Stimulated activated CD8-positive, alpha-beta memory T cell treated with anti-CD3 and anti-CD28 coated beads, Interleukin-15, amount 100 ng/mL, for 48 hours (primary cell): ENCODE data around the gene NUDT14.

ENCODE experiments used
- DNase-seq, 2 donors: peaks; one replicate each; pipeline ENCODE4 v3.0.0-alpha.2; 2020; ENCODE audit warnings: low read depth in 2 of 2

The NUDT14 gene

GRCh38 chr14:105146976-105147635, 34.0 kb downstream of the NUDT14 start:
- DNase-seq, result no peak

- DNase-seq, result no peak
Measured at GRCh38 chr14:105146181-105146975, 34.7 kb downstream of the NUDT14 start.

GRCh38 chr14:105145381-105146180, 35.5 kb downstream of the NUDT14 start:
- no peak for DNase-seq

GRCh38 chr14:105144666-105145380, 36.3 kb downstream of the NUDT14 start:
- no peak for DNase-seq

- no peak for DNase-seq
Measured at GRCh38 chr14:105144026-105144665, 37.0 kb downstream of the NUDT14 start.

- DNase-seq, result no peak
Measured at GRCh38 chr14:105143451-105144025, 37.6 kb downstream of the NUDT14 start.

- no peak for DNase-seq
Measured at GRCh38 chr14:105142651-105143450, 38.3 kb downstream of the NUDT14 start.

GRCh38 chr14:105141486-105142281, 39.4 kb downstream of the NUDT14 start:
- DNase-seq, result no peak

GRCh38 chr14:105141026-105141425, 40.1 kb downstream of the NUDT14 start:
- DNase-seq, result no peak

GRCh38 chr14:105140581-105140980, 40.5 kb downstream of the NUDT14 start:
- DNase-seq, result no peak

GRCh38 chr14:105139831-105140239, 41.3 kb downstream of the NUDT14 start:
- DNase-seq, result no peak

GRCh38 chr14:105139212-105139825, 41.8 kb downstream of the NUDT14 start:
- no peak for DNase-seq

GRCh38 chr14:105138551-105139111, 42.5 kb downstream of the NUDT14 start:
- no peak for DNase-seq

GRCh38 chr14:105138021-105138541, 43.0 kb downstream of the NUDT14 start:
- no peak for DNase-seq

- no peak for DNase-seq
Measured at GRCh38 chr14:105137481-105138020, 43.6 kb downstream of the NUDT14 start.

- DNase-seq, result no peak
Measured at GRCh38 chr14:105136401-105137322, 44.5 kb downstream of the NUDT14 start.
